MCF 10A (cell line): ENCODE results near the gene MYO15A. TPM values are rescaled to one million over a fixed set of nuclear protein-coding genes. Genes with fewer than 3 reads are reported as not detected.

Experiments
- BruUV-seq: library from RNA; stranded (reverse); fragments of 400-500 nt; replicated peaks from 2 replicates; lab custom pipeline; 2021; lab: Mats Ljungman, UMichigan
- CTCF ChIA-PET: fragments of 300-600 bp; sonication (Branson Sonifier 250); formaldehyde crosslinking; extraction: SDS; loops from one replicate; lab custom pipeline; 2021; ENCODE audit warnings: antibody characterized with exemption, inconsistent platforms; lab: Yijun Ruan, JAX
- POLR2A ChIA-PET: fragments of 300-600, 350-650 bp; sonication (Branson Sonifier 250); formaldehyde crosslinking; extraction: SDS; loops from one replicate; lab custom pipeline; 2020; ENCODE audit warnings: antibody characterized with exemption, inconsistent platforms; lab: Yijun Ruan, JAX
- DNase-seq: peaks from one replicate; pipeline ENCODE4 v3.0.0-alpha.2; 2018; ENCODE audit not compliant: unreplicated experiment
- H3K27ac Mint-ChIP-seq: one replicate; pipeline ENCODE4 v1.8.0; 2022; ENCODE audit warnings: mild to moderate bottlenecking, low read depth, mixed read lengths; ENCODE audit not compliant: unreplicated experiment
- H3K27me3 Mint-ChIP-seq: one replicate; pipeline ENCODE4 v1.8.0; 2022; ENCODE audit warnings: mixed read lengths; ENCODE audit not compliant: insufficient read depth, unreplicated experiment
- H3K36me3 Mint-ChIP-seq: one replicate; pipeline ENCODE4 v1.8.0; 2022; ENCODE audit warnings: mild to moderate bottlenecking, moderate library complexity, mixed read lengths; ENCODE audit not compliant: insufficient read depth, unreplicated experiment
- H3K4me1 Mint-ChIP-seq: one replicate; pipeline ENCODE4 v1.8.0; 2022; ENCODE audit warnings: mixed read lengths; ENCODE audit not compliant: insufficient read depth, unreplicated experiment
- H3K4me3 Mint-ChIP-seq: one replicate; pipeline ENCODE4 v1.8.0; 2022; ENCODE audit warnings: mild to moderate bottlenecking, moderate library complexity, mixed read lengths; ENCODE audit not compliant: unreplicated experiment
- H3K9me3 Mint-ChIP-seq: one replicate; pipeline ENCODE4 v1.8.0; 2022; ENCODE audit warnings: mixed read lengths; ENCODE audit not compliant: unreplicated experiment
- intact Hi-C: fragments of 100-400 bp; cut with micrococcal nuclease; formaldehyde crosslinking; loops from 2 replicates; pipeline ENCODE4 v1.14.1; 2022
- total RNA-seq: library from RNA; stranded (reverse); gene quantifications from 2 replicates; pipeline ENCODE4 v1.2.3, GENCODE V29; 2022
- TF ChIP-seq, protein P1 (sequence below): fragments of 200-600 bp; IDR thresholded peaks from one replicate; pipeline ENCODE4 v1.8.0; 2022; ENCODE audit warnings: antibody characterized with exemption, mild to moderate bottlenecking; ENCODE audit not compliant: unreplicated experiment

MYO15A gene
- total RNA-seq, 1 experiment from 2014 or later = 1.1 TPM

DNA sequence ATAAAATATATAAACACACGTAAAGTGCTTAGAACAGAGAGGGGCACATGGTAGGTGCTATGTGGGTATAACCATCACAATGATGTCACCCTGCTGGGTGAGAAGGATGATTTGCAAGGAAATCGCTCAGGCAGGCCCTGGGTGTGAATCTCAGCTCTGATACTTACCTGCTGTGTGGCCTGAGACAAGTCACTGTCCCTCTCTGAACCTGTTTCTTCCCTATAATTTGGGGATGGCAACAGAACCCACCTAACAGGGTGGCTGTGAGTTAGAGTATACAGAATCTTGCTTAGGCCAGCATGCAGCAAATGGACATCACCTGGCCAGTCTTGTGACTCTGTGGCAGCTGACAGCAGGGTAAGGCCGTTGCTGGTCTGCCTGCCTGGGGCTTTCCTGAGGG is 38.4 kb downstream of the MYO15A start:
- H3K9me3 Mint-ChIP-seq = no peaks in the 10 kb centered on the region
- no peaks in the 10 kb centered on the region for H3K36me3 Mint-ChIP-seq
- no peaks in the 10 kb centered on the region for H3K27me3 Mint-ChIP-seq
- no TSS peak for BruUV-seq
- ChIA-PET CTCF (interaction anchor here (1.3 kb wide), 1 partner anchor 71 kb away, joined by 3 read pairs; no protein-coding TSS in a partner anchor), POLR2A (interaction anchor here (0.6 to 1.1 kb wide), 2 partner anchors 11 to 1199 kb away, joined by 4 read pairs; no protein-coding TSS in a partner anchor)
- no peaks in the 10 kb centered on the region for H3K4me1 Mint-ChIP-seq
- no peak for DNase-seq
- no peak overlapping the region for H3K4me3 Mint-ChIP-seq
- intact Hi-C loops = loop anchor here (10.0 kb wide), 1 partner anchor 68 kb away; no protein-coding TSS in a partner anchor
- TF ChIP-seq, protein P1, sequence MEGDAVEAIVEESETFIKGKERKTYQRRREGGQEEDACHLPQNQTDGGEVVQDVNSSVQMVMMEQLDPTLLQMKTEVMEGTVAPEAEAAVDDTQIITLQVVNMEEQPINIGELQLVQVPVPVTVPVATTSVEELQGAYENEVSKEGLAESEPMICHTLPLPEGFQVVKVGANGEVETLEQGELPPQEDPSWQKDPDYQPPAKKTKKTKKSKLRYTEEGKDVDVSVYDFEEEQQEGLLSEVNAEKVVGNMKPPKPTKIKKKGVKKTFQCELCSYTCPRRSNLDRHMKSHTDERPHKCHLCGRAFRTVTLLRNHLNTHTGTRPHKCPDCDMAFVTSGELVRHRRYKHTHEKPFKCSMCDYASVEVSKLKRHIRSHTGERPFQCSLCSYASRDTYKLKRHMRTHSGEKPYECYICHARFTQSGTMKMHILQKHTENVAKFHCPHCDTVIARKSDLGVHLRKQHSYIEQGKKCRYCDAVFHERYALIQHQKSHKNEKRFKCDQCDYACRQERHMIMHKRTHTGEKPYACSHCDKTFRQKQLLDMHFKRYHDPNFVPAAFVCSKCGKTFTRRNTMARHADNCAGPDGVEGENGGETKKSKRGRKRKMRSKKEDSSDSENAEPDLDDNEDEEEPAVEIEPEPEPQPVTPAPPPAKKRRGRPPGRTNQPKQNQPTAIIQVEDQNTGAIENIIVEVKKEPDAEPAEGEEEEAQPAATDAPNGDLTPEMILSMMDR = no peak
- H3K27ac Mint-ChIP-seq = no peak overlapping the region

GRCh38 chr17:18148586-18148985 is 40.0 kb downstream of the MYO15A start:
- no peak overlapping the region for H3K27ac Mint-ChIP-seq
- ChIA-PET CTCF (interaction anchor here (1.5 kb wide), 1 partner anchor 8 kb away, joined by 3 read pairs; no protein-coding TSS in a partner anchor), POLR2A (interaction anchor here (1.1 to 1.2 kb wide), 2 partner anchors 10 to 14 kb away, joined by 3 read pairs; no protein-coding TSS in a partner anchor)
- no peak for DNase-seq
- intact Hi-C loops = loop anchor here (10.0 kb wide), 1 partner anchor 66 kb away; no protein-coding TSS in a partner anchor
- H3K36me3 Mint-ChIP-seq = no peaks in the 10 kb centered on the region
- TF ChIP-seq, protein P1 = no peak
- no peaks in the 10 kb centered on the region for H3K9me3 Mint-ChIP-seq
- peaks cover 6% of the 10 kb centered on the region for H3K4me1 Mint-ChIP-seq
- no peaks in the 10 kb centered on the region for H3K27me3 Mint-ChIP-seq
- H3K4me3 Mint-ChIP-seq = no peak overlapping the region
- BruUV-seq = no TSS peak

DNA sequence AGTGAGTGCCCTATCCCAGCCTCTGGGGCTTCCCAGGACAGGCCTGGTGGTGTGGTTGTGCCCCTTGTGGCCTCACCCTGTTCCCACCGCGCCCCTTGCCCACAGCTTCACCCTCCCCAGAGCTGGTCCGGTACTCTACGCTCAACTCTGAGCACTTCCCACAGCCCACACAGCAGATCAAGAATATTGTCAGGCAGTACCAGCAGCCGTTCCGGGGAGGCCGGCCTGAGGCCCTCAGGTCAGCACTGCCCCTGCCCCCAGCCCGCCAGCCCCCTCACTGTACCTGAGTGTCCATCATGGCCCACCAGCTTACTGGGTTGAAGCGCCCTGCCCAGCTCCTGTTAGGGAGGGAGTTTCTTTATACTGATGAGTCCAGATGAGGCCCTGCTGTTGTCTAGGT is 42.7 kb downstream of the MYO15A start:
- H3K9me3 Mint-ChIP-seq = no peaks in the 10 kb centered on the region
- H3K4me1 Mint-ChIP-seq = peaks cover 6% of the 10 kb centered on the region
- no peaks in the 10 kb centered on the region for H3K27me3 Mint-ChIP-seq
- TF ChIP-seq, protein P1 = no peak
- H3K36me3 Mint-ChIP-seq = no peaks in the 10 kb centered on the region
- ChIA-PET POLR2A (interaction anchor here (0.8 kb wide), 1 partner anchor 46 kb away, joined by 3 read pairs; no protein-coding TSS in a partner anchor), CTCF (interaction anchor here (1.4 kb wide), 1 partner anchor 9 kb away, joined by 4 read pairs; no protein-coding TSS in a partner anchor)
- no peak for DNase-seq
- intact Hi-C loops = no loop called here
- no peak overlapping the region for H3K27ac Mint-ChIP-seq
- BruUV-seq = no TSS peak
- no peak overlapping the region for H3K4me3 Mint-ChIP-seq

DNA sequence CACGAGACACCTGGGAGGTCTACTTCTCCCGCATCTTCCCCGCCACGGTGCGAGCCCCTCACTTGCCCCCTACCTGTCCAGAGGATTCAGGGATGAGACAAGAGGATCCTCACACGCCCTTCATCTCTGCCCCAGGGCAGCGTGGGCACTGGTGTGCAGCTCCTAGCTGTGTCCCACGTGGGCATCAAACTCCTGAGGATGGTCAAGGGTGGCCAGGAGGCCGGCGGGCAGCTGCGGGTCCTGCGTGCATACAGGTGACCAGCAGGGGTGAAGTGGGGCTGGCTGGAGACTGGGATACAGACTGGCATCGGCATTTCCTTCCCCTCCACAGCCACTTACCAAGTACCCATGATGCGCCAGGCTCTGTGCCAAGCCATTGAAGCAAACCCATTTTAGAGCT is 46.6 kb downstream of the MYO15A start:
- CTCF ChIA-PET = interaction anchor here (1.1 to 3.3 kb wide), 3 partner anchors 13 to 46 kb away, joined by 3 to 25 read pairs (median 5); no protein-coding TSS in a partner anchor
- no peaks in the 10 kb centered on the region for H3K27me3 Mint-ChIP-seq
- no peak overlapping the region for H3K27ac Mint-ChIP-seq
- no TSS peak for BruUV-seq
- no peaks in the 10 kb centered on the region for H3K36me3 Mint-ChIP-seq
- POLR2A ChIA-PET = interaction anchor here (0.9 to 3.3 kb wide), 2 partner anchors 10 to 29 kb away, joined by 5 to 11 read pairs; partner anchors contain the start of gene ALKBH5
- H3K9me3 Mint-ChIP-seq = no peaks in the 10 kb centered on the region
- H3K4me1 Mint-ChIP-seq = peaks cover 17% of the 10 kb centered on the region
- TF ChIP-seq, protein P1 = no peak
- intact Hi-C loops = no loop called here
- H3K4me3 Mint-ChIP-seq = no peak overlapping the region
- no peak for DNase-seq
